Astrocyte (in vitro differentiated cells and primary cell): ENCODE data around the gene ATG9B. TPM values are rescaled to one million over a fixed set of nuclear protein-coding genes. Genes with fewer than 3 reads are reported as not detected.
A peak's percentile ranks its signal among the peaks of the same experiment; 100 is the strongest.

ENCODE experiments used
- DNase-seq: peaks from one replicate; pipeline ENCODE4 v3.0.0-alpha.2; 2010; ENCODE audit warnings: low read depth
- FAIRE-seq: peaks from 2 replicates; lab custom pipeline; 2011; peaks lifted over from hg19 to GRCh38; lab: Jason Lieb, UNC
- H2AFZ ChIP-seq: 2 replicates; pipeline ENCODE4 v1.6.0; 2012; ENCODE audit warnings: low read depth, low read length, inconsistent platforms
- H3K27ac ChIP-seq: 2 replicates; pipeline ENCODE4 v1.5.1; 2011; ENCODE audit warnings: low read depth, low read length, inconsistent platforms
- H3K27me3 ChIP-seq: 2 replicates; pipeline ENCODE4 v1.6.0; 2011; ENCODE audit warnings: low read length, inconsistent platforms; ENCODE audit not compliant: insufficient read depth
- H3K36me3 ChIP-seq: 2 replicates; pipeline ENCODE4 v1.5.1; 2011; ENCODE audit warnings: low read length, inconsistent platforms; ENCODE audit not compliant: insufficient read depth
- H3K4me1 ChIP-seq: 2 replicates; pipeline ENCODE4 v1.5.1; 2011; ENCODE audit warnings: low read length, inconsistent platforms; ENCODE audit not compliant: insufficient read depth
- H3K4me2 ChIP-seq: 2 replicates; pipeline ENCODE4 v1.6.0; 2012; ENCODE audit warnings: low read length, inconsistent platforms
- H3K4me3 ChIP-seq: 2 replicates; pipeline ENCODE4 v1.5.1; 2011; ENCODE audit warnings: low read depth, mild to moderate bottlenecking, low read length, inconsistent platforms; ENCODE audit not compliant: insufficient read depth
- H3K79me2 ChIP-seq: 2 replicates; pipeline ENCODE4 v1.6.0; 2012; ENCODE audit warnings: mild to moderate bottlenecking, low read length, inconsistent platforms; ENCODE audit not compliant: insufficient read depth
- H3K9ac ChIP-seq: 2 replicates; pipeline ENCODE4 v1.6.0; 2012; ENCODE audit warnings: mild to moderate bottlenecking, low read length, inconsistent platforms
- H3K9me3 ChIP-seq: 2 replicates; pipeline ENCODE4 v1.5.1; 2012; ENCODE audit warnings: low read depth, mild to moderate bottlenecking, low read length, inconsistent platforms; ENCODE audit not compliant: insufficient read depth
- H4K20me1 ChIP-seq: 2 replicates; pipeline ENCODE4 v1.6.0; 2012; ENCODE audit warnings: low read length, inconsistent platforms; ENCODE audit not compliant: insufficient read depth
- H3K27ac Mint-ChIP-seq: one replicate; pipeline ENCODE4 v1.8.0; 2021; ENCODE audit warnings: mild to moderate bottlenecking, mixed read lengths; ENCODE audit not compliant: unreplicated experiment
- H3K27me3 Mint-ChIP-seq: one replicate; pipeline ENCODE4 v1.8.0; 2021; ENCODE audit warnings: low read depth, mixed read lengths; ENCODE audit not compliant: unreplicated experiment
- H3K36me3 Mint-ChIP-seq: one replicate; pipeline ENCODE4 v1.8.0; 2021; ENCODE audit warnings: low read depth, mixed read lengths; ENCODE audit not compliant: unreplicated experiment
- H3K4me1 Mint-ChIP-seq: one replicate; pipeline ENCODE4 v1.8.0; 2021; ENCODE audit warnings: low read depth, mixed read lengths; ENCODE audit not compliant: unreplicated experiment
- H3K4me3 Mint-ChIP-seq: one replicate; pipeline ENCODE4 v1.8.0; 2021; ENCODE audit warnings: mild to moderate bottlenecking, moderate library complexity, mixed read lengths; ENCODE audit not compliant: unreplicated experiment
- H3K9me3 Mint-ChIP-seq: one replicate; pipeline ENCODE4 v1.8.0; 2021; ENCODE audit warnings: mild to moderate bottlenecking, mixed read lengths; ENCODE audit not compliant: unreplicated experiment
- EZH2 ChIP-seq: IDR thresholded peaks from 2 replicates; pipeline ENCODE4 v1.6.1; 2012; ENCODE audit warnings: mild to moderate bottlenecking, low read length, inconsistent platforms; ENCODE audit not compliant: insufficient read depth
- total RNA-seq: library from RNA; stranded (reverse); gene quantifications from 2 replicates; pipeline ENCODE4 v1.2.1, GENCODE V29; 2021
- TF ChIP-seq, protein P1 (sequence below): IDR thresholded peaks from 2 replicates; pipeline ENCODE4 v1.5.1; 2011; ENCODE audit warnings: low read depth, mild to moderate bottlenecking, inconsistent platforms, low read length, moderate library complexity; ENCODE audit not compliant: insufficient read depth

Gene ATG9B
- total RNA-seq, 1 donor from 2014 or later, result 2.2 TPM

DNA sequence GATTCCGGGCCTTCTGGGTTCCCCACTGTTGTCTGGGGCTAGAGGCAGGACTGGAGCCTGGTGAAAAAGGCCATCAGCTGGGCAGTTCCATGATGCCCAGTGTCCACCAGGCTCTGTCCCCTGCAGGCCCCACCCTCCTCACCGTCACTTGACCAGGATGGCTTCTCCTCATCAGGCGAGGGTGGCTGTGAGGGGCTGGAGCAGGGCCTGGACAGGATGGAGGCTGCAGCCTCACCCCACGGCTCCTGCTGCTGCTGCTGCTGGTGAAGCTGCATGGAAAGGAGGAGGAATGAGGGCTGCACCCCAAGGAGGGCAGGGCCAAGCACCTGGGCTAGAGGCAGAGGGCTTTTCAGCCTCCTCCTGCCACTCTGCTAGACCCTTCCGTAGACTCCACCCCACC is 8.3 kb downstream of the ATG9B start:
- H3K4me1 ChIP-seq, result peaks cover 20% of the 10 kb centered on the region
- FAIRE-seq (no peak), DNase-seq (no peak)
- Mint-ChIP-seq H3K4me3 (no peak overlapping the region), H3K4me1 (peaks cover 11% of the 10 kb centered on the region), H3K36me3 (peaks cover 12% of the 10 kb centered on the region), H3K27ac (no peak overlapping the region), H3K9me3 (peaks cover 2% of the 10 kb centered on the region), H3K27me3 (peaks cover 57% of the 10 kb centered on the region)
- no peak overlapping the region for H3K9ac ChIP-seq
- no peaks in the 10 kb centered on the region for H3K36me3 ChIP-seq
- no peaks in the 10 kb centered on the region for H3K9me3 ChIP-seq
- H3K4me3 ChIP-seq, result no peak overlapping the region
- no peak for TF ChIP-seq EZH2
- TF ChIP-seq, protein P1, sequence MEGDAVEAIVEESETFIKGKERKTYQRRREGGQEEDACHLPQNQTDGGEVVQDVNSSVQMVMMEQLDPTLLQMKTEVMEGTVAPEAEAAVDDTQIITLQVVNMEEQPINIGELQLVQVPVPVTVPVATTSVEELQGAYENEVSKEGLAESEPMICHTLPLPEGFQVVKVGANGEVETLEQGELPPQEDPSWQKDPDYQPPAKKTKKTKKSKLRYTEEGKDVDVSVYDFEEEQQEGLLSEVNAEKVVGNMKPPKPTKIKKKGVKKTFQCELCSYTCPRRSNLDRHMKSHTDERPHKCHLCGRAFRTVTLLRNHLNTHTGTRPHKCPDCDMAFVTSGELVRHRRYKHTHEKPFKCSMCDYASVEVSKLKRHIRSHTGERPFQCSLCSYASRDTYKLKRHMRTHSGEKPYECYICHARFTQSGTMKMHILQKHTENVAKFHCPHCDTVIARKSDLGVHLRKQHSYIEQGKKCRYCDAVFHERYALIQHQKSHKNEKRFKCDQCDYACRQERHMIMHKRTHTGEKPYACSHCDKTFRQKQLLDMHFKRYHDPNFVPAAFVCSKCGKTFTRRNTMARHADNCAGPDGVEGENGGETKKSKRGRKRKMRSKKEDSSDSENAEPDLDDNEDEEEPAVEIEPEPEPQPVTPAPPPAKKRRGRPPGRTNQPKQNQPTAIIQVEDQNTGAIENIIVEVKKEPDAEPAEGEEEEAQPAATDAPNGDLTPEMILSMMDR, result no peak
- H3K27me3 ChIP-seq, result peaks cover 31% of the 10 kb centered on the region
- H3K79me2 ChIP-seq, result no peaks in the 10 kb centered on the region
- no peak overlapping the region for H3K4me2 ChIP-seq
- no peak overlapping the region for H3K27ac ChIP-seq
- H4K20me1 ChIP-seq, result no peaks in the 10 kb centered on the region
- no peak overlapping the region for H2AFZ ChIP-seq

GRCh38 chr7:151014950-151015349 is 9.3 kb downstream of the ATG9B start:
- DNase-seq (no peak), FAIRE-seq (no peak)
- Mint-ChIP-seq H3K9me3 (peaks cover 2% of the 10 kb centered on the region), H3K27me3 (peaks cover 55% of the 10 kb centered on the region), H3K36me3 (peaks cover 12% of the 10 kb centered on the region), H3K27ac (no peak overlapping the region), H3K4me1 (peaks cover 15% of the 10 kb centered on the region), H3K4me3 (no peak overlapping the region)
- Histone ChIP-seq H4K20me1 (no peaks in the 10 kb centered on the region), H2AFZ (no peak overlapping the region), H3K27me3 (peaks cover 21% of the 10 kb centered on the region), H3K9ac (no peak overlapping the region), H3K36me3 (no peaks in the 10 kb centered on the region), H3K4me2 (no peak overlapping the region), H3K4me1 (peaks cover 25% of the 10 kb centered on the region), H3K9me3 (no peaks in the 10 kb centered on the region), H3K79me2 (no peaks in the 10 kb centered on the region), H3K4me3 (no peak overlapping the region), H3K27ac (no peak overlapping the region)
- TF ChIP-seq EZH2, result no peak
- TF ChIP-seq, protein P1, result no peak

DNA sequence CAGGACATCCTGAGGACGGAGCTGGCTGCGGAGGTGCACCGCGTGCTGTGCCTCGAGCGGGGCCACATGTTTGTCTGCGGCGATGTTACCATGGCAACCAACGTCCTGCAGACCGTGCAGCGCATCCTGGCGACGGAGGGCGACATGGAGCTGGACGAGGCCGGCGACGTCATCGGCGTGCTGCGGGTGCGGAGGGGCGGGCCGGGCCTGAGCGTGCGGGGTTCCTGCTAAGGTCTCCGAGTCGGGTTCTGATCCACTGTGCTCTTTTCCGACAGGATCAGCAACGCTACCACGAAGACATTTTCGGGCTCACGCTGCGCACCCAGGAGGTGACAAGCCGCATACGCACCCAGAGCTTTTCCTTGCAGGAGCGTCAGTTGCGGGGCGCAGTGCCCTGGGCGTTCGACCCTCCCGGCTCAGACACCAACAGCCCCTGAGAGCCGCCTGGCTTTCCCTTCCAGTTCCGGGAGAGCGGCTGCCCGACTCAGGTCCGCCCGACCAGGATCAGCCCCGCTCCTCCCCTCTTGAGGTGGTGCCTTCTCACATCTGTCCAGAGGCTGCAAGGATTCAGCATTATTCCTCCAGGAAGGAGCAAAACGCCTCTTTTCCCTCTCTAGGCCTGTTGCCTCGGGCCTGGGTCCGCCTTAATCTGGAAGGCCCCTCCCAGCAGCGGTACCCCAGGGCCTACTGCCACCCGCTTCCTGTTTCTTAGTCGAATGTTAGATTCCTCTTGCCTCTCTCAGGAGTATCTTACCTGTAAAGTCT is 10.4 kb downstream of the ATG9B start:
- no peak for FAIRE-seq
- Histone ChIP-seq H3K27ac (no peak overlapping the region), H3K27me3 (peaks cover 14% of the 10 kb centered on the region), H2AFZ (peak overlapping the region; percentile 94), H3K4me2 (peak overlapping the region; percentile 86), H3K4me3 (peak overlapping the region; percentile 55), H3K9me3 (no peaks in the 10 kb centered on the region), H3K36me3 (no peaks in the 10 kb centered on the region), H3K9ac (peak overlapping the region; percentile 53), H3K4me1 (peaks cover 22% of the 10 kb centered on the region), H3K79me2 (no peaks in the 10 kb centered on the region), H4K20me1 (no peaks in the 10 kb centered on the region)
- H3K9me3 Mint-ChIP-seq, result peaks cover 2% of the 10 kb centered on the region
- H3K4me1 Mint-ChIP-seq, result peaks cover 15% of the 10 kb centered on the region
- peak; percentile 44 for DNase-seq
- peaks cover 47% of the 10 kb centered on the region for H3K27me3 Mint-ChIP-seq
- TF ChIP-seq, protein P1, result no peak
- peak; percentile 65 for TF ChIP-seq EZH2
- peaks cover 12% of the 10 kb centered on the region for H3K36me3 Mint-ChIP-seq
- no peak overlapping the region for H3K4me3 Mint-ChIP-seq
- no peak overlapping the region for H3K27ac Mint-ChIP-seq
